SW 1271 (cell line): ENCODE results near the gene STC2.
"Not testable (repeated sequence)": the region's sequence is repeated elsewhere in the genome, so short reads cannot be mapped to it uniquely, and the experiment has no call there.

Source experiments
- DNase-seq, 2 experiments: peaks; one replicate each; lab custom pipeline; 2025; lab: John Stamatoyannopoulos, UW

STC2 gene

DNA sequence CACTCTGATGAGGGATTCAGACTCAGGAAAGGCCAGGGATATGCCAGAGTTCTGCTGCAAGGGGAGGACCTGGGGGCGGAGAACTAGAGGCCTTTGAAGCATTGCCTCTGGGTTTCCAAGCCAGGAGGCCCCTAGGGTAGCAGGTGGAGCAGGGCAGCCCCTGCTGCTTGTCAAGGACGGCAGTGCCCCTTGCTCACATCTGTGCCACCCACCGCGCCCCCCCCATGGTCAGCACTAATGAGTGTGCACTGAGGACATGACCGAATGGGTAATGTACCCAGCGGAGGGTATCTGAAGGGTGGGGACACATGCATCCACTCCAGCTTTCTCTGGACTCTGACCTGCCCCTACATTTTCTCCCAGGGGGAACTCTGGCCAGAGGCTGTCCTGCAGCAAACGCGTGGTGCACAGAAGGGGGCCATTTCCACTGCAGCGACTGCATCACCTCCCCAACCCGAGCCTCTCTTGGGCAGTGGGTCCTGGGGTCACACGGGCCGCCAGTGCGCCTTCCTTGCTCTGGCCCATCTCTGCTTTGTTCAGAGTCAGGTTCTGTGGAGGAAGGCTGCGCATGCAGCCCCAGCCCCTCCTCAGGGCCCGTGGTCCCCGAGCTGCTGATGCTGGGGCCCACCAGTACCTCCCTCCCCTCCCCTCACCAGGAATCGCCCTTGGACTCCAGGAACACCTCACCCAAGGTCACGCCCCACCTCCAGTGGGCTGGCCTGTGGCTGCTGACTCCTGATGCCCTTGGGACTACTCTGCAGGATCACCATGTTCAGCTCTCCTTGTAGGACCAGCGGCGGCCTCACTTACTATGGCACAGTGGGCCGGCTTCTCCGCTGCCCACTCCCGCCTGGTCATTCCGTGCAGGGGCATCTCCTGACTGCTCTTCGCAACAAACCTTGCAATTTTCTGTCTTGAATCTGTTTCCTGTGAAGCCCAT, 31.2 kb downstream of the STC2 start:
- DNase-seq = no peak

DNA sequence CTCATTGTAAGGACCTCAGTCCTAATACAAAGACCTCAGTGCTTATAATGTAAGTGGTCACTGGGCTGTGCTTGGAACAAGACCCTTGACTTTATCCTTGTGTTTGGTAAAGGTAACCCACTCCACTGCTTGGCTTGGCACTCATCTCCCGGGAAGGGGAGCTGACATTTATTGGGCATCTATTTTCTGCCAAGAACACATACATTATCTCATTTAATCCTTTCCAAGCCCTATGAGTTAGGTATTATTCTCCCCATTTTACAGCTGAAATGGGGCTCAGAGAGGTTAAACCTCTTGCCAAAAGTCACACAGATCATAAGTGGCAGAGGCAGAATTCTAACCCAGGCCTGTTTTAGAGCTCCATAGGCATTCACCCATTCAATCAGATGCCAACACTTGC, 32.4 kb downstream of the STC2 start:
- no peak for DNase-seq

DNA sequence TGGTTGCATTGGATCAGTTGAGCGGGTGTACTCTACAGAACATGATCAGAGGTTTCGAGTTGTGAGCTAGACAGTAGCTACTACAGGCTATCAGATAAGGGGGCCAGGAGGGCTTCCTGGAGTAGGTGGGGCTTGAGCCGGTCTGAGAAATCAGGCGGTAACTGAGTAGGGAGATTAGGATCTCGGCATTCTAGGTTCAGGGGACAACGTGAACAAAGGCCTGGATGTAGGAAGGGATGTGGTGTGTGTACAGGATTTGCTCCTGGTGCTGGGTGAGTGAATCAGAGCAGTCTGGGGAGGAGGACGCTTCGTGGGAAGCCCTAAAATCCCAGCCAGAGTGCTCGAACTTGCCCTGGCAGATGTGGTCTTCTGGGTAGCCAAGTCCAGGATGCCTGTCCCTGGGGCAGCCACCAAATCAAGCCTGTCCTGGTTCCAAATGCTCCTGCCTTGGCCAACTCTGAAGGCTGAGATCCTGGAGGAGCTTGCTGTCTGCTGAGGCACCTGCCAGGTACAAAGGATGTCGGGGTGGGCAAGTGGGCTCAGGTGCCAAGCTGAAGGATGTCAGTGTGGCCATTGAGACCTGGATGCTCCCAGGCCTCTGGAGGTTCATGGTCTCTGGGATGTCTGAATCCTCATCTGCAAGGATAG, 33.4 kb downstream of the STC2 start:
- no peak for DNase-seq

DNA sequence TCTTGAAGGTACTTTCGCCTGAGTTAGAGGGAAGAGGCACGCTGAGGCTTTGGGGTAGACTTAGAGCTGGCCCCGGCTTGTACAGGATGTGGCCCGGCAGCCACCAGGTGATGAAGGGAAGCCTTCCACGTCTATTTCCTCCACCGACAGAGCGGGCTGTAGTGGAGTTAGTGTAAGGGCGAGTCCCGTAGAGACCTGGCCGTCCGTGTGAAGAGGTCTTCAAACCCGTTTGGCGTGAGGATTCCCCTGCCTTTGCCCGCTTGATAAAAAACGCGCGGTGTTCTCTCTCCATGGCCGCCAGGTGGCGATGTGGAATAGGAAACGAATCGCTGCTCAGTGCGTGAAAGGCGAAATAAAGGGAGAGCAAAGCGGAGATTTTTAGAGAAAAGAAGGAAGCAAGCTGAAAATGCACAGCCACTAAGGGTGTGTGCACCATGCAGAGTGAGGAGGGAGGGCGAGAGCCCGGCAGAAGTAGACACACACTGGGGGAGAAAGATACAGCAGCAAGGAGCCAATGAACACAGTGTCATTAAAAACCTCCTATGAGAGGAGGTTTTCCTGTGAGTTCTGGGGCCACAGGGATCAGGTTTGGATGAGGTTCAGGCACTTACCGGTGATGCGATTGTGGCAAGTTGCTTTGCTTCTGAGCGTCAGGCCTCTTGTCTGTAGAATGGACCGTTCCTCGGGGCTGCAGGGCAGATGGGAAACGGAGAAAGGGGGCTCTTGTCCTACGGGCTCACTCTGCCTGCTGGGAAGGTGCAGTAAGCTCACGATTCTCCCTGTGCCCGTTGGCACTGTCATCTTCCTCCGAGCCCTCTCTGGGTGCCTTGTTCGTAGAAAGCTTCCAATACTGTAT, 34.2 kb downstream of the STC2 start:
- peak in 1 of 2 experiments; percentile 82 for DNase-seq

DNA sequence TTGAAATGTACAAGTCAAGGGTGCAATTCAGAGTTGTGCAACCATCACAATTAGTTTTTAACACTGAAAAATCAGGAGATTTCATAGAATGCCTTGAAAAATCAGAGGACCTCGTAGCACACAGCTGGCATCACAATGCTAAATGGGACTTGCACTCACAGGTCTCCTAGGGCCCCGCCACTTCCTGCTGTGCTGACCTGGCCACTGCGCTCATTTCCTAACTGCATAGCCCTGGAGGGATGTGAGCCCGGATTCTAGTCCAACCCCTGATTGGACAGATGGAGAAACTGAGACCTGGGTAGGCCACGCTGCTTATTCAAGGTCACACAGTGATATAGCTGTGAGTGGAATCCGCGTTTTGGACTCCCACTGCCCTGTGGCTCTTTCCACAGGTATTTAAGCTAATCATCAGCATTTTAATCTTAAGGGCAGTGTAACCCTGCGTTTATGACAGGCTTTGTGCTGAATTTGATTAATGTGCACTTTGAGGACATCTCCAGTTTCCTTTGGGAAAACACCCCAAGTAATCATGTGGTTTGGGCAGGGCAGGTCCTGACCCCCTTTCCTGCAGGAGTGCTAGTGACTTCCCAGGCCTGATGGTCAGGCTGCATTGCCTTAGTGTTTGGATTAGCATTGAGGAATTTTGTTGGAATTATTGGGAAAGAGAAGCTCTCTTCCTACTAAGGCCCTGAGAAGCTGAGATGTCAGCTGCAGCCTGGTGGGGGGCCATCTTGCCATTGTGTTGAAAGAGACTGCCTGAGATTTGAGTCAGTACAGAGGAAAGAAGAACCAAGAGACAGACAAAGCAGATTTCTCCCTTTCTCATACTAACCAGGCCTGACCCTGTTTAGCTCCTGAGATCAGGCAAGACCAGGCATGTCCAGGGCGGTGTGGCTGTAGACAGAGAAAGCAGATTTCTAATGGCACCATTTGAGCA, 36.2 kb downstream of the STC2 start:
- DNase-seq = no peak

DNA sequence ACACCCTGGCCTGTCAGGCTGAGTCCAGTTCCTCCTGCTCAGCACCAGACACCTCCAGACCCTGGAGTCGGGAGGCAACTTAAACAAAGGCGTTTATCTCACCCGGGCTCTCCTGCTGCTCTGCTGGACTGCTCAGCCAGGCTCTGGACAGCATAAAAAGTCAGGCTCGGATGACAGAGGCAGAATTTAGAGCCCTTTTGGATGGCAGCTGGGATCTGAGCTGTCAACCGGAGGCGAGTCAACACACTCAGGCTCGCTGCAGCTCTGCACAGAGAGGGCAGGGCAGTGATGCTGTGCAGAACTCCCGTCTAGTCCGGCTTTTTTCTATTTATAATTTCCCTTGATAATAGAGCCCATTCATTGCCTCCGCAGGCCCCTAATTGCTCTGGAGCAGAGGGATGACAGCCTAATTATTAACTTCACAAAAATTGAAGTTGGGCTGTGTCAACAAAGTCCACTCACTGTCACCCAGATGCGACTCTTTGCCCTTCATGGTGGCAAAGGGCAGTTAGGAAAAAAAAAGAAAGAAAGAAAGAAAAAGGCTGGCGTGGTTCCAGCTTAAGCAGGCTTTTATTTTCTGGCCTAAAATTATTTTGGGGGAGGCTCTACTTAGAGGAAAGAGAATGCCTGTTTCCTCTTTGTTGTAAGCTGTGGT, 37.6 kb downstream of the STC2 start:
- no peak for DNase-seq

DNA sequence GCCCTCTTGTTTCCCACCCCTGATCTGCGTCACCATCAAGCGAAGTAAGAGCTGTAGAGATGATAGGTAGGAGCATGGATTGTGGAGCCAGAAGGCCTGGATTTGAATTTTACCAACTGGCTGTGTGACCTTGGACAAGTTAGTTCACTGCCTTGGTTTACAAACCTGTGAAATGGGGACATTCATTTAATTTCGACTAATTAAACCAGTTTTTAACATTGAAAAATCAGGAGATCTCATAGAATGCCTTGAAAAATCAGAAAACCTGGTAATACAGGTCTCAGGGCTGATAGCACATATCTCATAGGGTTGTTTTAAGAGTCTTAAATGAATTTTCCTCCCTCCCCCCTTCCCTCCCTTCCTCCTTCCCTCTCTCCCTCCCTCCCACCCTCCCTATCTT, 38.8 kb downstream of the STC2 start:
- no peak for DNase-seq

DNA sequence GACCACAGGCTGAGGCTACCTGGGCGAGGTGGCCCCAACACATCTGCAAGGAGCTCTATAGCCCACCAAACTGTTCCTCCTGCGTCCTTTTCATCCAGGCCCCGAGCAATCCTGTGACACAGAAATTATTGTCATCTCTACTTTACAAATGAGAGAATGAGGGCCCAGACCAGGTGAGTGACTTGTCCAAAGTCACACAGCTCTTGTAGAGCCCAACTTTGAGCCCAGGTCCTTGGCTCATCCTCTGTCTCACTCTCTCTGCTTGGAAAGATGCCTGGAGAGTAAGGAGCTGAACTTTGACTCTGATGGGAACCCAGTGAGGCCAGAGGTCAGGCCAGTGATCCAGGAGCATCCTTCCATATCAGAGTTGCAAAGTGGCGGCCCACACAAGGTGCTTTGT, 39.6 kb downstream of the STC2 start:
- no peak for DNase-seq

DNA sequence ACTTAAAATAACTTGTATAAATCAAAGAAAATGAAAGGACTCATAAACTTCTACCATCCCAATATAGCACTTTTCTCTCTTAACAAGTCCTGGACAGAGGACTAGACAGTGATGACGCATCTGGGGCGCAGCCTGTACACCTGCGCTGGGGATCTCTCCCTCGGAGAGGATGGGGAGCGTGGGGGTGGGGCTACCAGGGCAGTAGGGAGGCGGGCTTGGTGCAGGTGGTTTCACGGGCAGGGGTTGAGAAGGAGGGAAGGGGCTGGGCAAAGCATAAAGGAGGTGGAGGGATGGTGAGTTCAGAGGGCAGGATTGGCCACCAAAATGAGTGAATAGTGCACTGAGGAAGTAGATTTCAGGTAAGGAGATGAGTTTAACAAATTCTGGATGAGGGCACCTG, 41.1 kb downstream of the STC2 start:
- no peak for DNase-seq

DNA sequence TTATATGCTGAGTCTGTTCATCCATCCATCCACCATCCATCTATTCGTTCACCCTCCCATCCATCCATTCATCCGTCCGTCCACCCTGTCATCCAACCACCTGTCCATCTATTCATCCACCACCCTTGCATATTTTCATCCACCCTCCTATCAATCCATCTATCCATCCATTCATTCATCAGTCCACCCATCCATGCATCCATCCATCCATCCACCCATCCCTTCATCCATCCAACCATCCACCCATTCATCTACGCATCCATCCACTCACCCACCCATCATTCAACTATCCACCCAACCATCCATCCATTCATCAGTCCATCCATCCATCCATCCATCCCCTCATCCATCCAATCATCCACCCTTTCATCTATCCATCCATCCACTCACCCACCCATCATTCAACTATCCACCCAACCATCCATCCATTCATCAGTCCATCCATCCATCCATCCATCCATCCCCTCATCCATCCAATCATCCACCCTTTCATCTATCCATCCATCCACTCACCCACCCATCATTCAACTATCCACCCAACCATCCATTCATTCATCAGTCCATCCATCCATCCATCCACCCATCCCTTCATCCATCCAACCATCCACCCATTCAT, 43.8 kb downstream of the STC2 start:
- DNase-seq = not testable (repeated sequence)

DNA sequence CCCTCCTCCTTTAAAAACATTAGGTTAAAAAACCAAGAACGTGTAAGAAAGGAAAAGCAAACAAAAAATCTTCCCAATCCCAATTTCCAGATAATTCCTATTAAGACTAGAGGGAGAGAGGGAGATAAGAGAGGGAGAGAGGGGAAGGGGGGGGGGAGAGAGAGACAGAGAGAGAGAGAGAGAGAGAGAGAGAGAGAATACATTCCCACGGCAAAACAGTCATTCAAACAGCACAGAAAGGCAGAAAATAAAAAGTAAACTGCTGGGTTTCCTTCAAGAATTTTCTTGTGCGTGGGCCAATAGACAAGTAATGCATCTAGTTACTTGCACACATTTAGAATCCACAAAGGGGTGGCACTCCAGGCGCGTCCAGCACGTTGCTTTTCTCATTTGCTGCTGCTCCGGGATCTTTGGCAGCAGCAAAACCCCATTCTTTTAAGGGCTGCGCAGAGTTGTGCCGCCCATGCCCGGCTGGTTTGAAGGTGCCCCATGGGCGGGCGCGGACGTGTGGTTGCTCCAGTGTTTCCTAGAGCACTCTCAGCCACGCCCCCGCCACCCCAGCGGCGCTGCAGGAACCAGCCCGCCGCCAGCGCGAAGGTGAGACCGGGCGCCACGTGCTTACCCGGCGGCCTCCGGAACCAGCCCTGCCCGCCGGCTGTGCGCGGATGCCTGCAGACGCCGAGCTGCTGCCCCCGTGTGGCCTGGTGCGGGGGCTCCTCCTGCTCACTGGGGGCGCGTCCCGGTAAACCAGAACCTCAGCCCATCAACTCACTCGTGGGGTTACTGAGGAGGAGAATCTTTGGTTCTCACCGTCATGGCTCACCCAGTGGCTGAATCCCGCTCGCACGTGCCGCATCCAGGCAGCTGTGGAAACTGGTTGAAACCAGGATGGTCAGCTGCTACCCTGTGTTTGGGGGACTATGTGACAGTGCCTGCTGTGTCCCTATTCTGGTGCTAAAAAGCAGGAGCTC, 44.6 kb downstream of the STC2 start:
- peak; percentile 46 to 63 for DNase-seq

DNA sequence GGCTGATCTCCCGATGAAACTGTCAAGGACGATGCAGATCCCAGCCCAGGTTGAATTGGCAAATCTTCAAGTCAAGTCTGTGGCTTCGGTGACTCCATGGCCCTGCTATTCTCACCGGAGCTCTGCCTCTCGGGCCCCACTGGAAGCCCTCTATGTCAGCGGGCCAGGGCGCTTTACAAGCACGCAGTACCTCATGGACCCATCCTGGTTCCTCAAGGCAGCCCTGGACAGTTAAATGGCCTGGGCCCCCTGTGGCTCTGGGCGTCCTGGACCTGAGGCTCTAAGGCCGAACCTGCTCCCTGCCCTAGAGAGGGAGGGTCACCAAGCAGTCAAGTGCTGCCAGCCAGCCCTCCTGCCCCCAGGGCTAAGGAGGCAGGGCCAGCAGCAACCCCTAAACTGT, 45.3 kb downstream of the STC2 start:
- no peak for DNase-seq

DNA sequence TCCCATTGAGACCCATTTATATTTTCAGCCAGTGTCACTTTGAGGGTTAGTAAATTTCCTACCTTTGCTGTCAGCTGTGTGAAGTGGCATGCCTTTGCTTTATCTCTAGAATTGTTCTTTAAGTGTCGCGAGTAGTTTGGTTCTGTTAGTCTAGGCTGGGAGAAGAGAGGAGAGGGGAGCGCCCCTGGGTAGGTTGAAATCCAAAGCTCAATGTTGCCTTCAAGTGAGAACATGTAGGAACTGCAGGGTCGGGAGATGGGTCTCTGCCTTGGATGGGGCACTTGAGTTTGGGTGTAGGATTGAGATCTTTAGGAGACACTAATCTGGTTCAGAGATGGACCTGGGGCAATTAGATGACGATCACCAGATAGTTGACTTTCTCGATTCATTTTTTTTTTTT, 46.3 kb downstream of the STC2 start:
- peak in 1 of 2 experiments; percentile 18 for DNase-seq

DNA sequence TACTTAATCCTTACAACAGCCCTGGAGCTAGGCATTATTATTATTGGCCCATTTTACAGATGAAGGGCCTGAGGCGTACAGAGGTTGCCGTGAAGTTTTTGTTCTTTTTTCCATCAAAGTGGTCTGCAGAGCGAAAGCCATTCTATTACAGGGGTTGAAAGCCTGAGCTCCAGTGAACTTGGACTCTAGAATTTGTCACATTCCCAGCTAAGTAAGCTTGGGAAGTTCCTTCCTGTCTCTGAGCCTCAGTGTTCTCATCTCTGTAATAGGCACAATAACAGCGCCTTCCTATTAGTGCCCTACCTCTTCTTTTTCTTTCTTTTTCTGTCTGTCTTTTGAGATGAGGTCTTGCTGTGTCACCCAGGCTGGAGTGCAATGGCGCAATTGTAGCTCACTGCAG, 49.0 kb downstream of the STC2 start:
- no peak for DNase-seq

DNA sequence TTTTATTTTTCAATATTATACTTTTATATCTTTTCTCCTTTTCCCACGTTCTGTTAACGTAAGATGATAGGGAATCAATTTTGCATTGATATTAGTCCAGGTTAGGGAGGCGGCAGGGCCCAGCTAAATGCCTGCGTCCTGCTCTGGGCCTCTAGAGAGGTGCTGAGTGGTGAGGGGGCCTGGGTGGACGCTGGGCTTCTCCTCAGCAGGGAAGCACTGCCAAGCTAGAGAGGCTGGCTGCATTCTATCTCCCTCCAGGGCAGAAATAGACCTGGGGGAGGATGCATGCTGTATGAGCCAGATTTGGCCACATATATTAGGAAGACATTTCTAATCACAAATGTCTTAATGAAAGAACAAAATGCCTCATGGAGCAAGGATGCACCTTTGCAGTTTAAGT, 49.6 kb downstream of the STC2 start:
- no peak for DNase-seq

DNA sequence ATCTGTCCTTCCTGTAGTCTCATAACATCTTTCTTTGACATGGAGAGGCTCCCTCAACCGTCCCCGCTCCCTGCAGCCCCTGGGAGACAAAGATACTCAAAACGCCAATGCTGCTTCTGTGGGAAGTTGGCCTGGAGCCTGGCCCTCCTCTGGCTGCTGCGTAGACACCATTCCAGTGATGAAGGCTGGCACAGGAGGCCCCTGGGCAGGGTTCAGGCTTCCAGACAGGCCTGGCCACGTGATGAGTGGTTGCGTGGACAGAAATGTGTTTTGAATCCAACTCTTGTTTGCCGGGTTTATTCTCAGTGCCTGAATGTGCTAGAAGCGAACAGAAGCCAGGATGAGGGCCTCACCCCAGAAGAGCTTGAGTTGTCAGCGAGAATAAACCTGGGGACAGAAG, 50.0 kb downstream of the STC2 start:
- no peak for DNase-seq

DNA sequence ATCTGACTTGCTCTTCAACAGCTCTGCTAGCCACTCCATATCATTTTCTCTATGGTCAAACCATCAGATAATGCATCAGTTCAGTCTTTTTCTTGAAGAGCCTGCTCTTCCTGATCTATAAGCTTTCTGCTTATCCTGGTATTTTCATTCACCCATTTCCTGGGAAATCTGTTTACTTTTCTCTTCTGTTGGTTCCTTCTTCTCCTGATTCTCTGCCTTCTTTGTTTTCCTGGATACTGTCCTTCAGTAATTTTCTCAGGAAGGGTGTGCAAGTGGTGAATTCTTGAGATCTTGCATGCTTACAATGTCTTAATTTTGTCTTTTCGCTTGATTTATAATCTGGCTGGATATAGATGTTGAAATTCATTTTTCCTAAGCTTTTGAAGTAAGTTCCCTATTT, 53.4 kb downstream of the STC2 start:
- DNase-seq = no peak

DNA sequence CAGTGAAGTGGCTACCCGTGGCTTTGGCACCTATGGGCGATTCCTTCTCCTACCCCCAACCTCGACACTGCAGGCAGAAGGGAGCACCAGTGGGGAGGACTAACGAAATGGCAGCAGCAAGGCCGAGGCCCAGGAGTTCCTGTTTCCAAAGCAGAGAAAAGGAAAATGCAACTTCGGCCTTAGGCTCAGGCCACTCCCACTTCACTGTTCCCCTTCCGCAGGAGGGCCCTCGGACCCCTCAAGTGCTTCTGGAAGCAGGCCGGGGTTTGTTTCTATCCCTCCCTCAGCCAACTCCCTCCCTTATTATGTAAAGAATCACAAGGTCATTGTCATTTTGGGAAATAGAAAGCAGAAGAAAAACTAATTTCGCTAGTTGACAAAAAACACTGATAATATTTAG, 56.8 kb downstream of the STC2 start:
- no peak for DNase-seq

DNA sequence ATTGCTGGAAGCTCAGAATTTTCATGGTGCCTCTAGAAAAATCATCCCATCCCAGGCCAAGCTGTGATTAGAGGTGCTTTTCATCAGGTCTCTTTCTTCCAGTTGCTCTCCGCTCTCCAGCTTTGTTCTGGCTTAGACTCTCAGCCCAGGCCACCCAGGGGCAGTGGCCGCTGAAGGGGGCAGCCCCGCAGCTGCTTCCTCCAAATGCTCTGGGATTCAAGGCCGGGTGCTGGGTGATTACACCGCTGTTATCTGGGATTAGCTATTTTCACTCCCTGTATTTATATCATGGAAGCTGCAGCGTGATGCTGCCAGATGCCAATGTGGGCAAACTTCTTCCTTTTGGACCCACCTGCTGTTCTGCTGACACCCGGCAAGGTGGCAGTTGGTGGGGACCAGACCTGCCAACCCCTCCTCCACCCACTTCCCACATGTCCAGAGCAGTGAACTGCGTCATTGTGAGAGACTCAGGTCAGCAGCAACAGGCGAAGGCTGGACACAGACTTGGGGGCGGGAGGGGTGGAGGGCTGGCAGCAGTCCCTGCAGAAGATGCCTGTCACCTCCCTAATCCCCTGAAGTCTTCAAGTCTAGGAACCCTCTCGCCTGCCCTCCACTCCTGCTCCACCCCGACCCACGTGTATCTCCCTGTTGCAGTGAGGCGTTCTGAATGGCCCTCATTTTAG, 59.3 kb downstream of the STC2 start:
- no peak for DNase-seq
